ENCODE results near the gene DMP1.
A peak's percentile ranks its signal among the peaks of the same experiment; 100 is the strongest.

DMP1 gene, protein sequence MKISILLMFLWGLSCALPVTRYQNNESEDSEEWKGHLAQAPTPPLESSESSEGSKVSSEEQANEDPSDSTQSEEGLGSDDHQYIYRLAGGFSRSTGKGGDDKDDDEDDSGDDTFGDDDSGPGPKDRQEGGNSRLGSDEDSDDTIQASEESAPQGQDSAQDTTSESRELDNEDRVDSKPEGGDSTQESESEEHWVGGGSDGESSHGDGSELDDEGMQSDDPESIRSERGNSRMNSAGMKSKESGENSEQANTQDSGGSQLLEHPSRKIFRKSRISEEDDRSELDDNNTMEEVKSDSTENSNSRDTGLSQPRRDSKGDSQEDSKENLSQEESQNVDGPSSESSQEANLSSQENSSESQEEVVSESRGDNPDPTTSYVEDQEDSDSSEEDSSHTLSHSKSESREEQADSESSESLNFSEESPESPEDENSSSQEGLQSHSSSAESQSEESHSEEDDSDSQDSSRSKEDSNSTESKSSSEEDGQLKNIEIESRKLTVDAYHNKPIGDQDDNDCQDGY

DNA sequence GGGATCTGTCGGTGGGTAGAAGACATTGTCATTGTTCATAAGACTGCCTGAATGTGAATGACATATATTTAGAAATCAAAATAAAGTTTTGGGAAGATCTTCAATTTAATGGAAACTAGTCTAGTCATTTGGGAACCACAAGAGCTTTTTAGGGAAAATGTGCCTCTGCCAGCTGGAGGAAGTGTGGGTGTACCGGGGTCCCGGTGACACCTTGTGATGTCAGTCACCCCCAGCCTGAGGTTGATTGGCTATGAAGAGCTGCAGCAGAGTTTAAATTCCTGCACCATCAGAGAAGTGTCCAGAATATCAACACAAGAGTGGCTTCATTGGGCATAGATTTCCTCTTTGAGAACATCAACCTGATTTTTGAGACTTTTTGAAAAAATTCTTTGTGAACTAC is at the start of gene DMP1:
Gene DMP1 (plus strand): TSS at position 301 of the 400 bp plus-strand sequence. CDS start 6,213 bp downstream, outside the sequence.
- DNase-seq (ENCODE audit: low read depth in 2 of 2), result no peak

DNA sequence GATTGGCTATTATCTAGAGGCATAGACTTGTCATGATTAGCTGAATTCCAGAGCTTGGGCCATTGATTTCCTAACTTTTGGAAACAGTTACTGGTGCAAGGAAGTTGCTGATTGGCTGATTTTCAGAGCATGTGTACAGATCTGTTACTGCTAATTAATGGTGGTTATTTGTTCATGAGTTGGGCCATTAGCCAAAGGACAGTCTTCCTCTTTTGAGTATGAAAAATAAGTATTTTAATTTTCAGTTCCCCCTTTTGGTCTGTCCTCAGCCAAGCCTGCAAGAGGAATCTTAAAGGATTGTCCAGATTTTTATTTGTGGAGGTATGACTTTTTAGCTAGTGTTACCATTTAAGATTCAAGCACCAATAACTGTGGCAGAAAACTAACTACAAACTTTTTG is 48.7 kb upstream of the DMP1 start:
- DNase-seq (ENCODE audit: low read depth in 2 of 2), result no peak

DNA sequence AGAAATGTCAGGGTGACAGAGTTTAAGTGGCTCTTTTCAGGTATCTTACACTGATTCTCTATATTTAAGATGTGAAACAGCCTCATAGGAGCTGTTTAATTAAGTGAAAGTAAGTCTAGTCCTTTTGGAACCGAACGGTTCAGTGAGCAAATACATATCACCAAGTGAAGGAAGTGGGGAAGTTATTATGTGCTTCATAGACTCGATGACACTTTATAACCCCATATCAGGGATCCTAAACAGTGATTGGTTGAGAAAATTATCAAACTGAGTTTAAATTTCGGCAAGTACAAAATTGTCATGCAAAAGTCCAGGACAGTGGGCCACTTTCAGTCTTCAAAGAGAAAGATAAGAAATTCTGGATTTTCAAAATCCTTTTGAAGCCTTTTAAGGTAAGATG is 41.9 kb upstream of the DMP1 start, which contains the start of gene DSPP:
Gene DSPP (plus strand): TSS at position 301 of the 400 bp plus-strand sequence. CDS start 2,380 bp downstream, outside the sequence.
- no peak for DNase-seq (ENCODE audit: low read depth in 2 of 2)

DNA sequence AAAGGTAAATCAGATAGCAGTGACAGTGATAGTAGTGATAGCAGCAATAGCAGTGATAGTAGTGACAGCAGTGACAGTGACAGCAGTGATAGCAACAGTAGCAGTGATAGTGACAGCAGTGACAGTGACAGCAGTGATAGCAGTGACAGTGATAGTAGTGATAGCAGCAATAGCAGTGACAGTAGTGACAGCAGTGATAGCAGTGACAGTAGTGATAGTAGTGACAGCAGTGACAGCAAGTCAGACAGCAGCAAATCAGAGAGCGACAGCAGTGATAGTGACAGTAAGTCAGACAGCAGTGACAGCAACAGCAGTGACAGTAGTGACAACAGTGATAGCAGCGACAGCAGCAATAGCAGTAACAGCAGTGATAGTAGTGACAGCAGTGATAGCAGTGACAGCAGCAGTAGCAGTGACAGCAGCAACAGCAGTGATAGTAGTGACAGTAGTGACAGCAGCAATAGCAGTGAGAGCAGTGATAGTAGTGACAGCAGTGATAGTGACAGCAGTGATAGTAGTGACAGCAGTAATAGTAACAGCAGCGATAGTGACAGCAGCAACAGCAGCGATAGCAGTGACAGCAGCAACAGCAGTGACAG is 35.7 kb upstream of the DMP1 start:
- DNase-seq (ENCODE audit: low read depth in 2 of 2), result no peak

DNA sequence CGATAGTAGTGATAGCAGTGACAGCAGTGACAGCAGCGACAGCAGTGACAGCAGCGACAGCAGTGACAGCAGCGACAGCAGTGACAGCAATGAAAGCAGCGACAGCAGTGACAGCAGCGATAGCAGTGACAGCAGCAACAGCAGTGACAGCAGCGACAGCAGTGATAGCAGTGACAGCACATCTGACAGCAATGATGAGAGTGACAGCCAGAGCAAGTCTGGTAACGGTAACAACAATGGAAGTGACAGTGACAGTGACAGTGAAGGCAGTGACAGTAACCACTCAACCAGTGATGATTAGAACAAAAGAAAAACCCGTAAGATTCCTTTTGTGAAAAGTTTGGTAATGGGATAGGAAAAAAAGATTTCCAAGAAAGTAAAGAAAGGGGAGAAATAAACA is 33.8 kb upstream of the DMP1 start:
- DNase-seq (ENCODE audit: low read depth in 2 of 2), result no peak

DNA sequence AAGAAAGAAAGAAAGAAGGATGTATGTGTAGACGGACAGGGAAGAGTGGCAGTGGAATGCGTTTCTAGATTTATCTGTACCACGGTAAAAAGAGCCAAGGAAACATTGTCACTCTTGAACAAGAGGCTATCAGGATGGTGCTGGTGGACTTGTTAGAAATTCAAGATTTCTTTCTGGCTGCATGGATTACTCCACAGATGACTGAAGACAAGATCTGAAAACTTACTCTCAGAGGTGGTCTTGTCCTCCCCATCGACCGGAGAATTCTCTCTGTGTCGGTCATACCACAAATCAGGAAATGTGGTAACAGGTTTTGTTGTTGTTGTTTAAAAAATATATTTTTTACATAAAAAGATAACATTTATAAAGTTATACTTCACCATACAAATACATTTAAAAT is 30.0 kb upstream of the DMP1 start:
- no peak for DNase-seq (ENCODE audit: low read depth in 2 of 2)

DNA sequence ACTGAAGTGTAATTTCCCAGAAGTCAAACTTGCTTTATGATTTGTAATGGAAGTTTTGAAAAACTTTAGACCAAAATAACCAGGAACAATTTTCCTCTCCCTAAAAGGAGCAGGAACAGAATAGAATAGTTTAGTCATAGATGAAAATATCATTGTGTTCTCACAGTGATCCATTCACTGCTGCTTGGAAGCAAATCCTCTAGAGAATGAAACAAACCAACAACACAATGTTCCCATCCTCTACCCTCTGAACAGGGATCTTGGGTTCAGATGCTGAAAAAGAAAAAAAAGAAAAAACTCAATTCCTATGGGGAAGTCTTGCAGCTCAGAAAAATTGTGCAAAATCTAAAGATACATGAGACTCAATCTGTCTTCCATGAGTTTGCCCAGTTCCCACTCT is 29.6 kb upstream of the DMP1 start:
- DNase-seq (ENCODE audit: low read depth in 2 of 2), result no peak

DNA sequence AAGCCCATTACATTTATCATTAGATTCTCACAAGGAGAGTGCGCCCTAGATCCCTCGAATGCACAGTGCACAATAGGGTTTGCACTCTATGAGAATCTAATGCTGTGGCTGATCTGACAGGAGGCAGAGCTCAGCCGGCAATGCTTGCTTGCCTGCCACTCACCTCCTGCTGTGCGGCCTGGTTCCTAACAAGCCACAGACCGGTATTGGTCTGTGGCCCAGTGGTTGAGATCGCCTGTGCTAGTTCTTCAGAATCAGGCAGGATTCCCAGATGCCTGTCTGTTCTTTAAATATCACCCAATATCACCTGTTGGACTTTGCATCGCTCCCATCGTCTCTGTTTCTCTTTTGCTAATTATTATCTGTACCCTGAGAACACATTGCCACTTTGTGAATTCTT is 27.8 kb upstream of the DMP1 start:
- DNase-seq (ENCODE audit: low read depth in 2 of 2), result no peak

DNA sequence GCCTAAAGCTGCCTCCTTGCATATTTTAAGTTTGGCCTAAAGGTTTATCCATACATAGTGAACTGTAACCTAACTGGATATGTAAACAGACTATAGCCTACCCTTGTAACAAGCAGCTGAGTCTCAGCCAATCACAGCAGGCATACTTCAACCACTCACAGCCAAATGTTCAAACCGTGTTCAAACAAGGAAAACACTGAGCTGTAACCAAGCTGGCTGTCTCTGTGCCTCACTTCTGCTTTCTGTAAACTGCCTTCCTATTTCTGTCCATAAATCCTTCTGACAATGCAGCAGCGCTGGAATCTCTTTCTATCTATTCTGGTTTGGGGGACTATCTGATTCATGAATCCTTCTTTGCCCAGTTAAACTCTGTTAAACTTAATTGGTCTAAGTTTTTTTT is 25.4 kb upstream of the DMP1 start:
- no peak for DNase-seq (ENCODE audit: low read depth in 2 of 2)

DNA sequence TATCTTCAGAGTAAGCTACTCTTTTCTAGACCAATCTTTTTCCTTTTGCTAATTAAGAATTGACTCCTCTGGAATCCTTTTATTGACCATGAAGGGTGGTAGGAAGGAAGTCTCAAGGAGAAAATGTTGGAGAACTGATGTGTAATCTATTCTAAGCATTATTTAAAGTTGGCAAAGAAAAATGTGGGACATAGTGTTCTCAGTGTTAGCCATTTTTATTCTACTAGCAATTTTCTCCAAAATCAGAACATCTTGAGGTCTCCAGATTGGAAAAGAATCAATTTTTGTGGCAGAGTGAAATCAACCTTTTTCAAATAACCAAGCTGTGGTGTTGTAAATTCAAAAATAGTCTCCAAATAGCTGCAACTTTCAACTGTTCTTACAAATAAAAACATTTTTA is 18.4 kb upstream of the DMP1 start:
- DNase-seq (ENCODE audit: low read depth in 2 of 2), result no peak

DNA sequence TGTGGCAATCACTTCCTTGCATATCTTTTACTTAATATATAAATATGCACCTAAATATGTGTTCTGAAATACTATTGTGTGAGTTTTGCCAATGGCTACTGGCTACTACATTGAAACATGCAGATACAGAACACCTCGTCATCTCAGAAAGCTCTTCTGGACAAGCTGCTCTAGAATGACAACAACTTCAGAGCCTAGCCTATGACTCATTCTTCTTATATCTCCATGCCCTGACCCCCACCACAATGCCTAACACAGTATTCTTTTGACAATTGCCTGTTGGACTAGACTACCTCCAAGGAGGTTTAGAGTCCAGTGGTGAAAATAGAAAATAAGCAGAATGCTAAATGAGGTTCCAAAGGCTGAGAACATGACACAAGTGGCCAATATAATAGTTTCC is 17.6 kb upstream of the DMP1 start:
- no peak for DNase-seq (ENCODE audit: low read depth in 2 of 2)

DNA sequence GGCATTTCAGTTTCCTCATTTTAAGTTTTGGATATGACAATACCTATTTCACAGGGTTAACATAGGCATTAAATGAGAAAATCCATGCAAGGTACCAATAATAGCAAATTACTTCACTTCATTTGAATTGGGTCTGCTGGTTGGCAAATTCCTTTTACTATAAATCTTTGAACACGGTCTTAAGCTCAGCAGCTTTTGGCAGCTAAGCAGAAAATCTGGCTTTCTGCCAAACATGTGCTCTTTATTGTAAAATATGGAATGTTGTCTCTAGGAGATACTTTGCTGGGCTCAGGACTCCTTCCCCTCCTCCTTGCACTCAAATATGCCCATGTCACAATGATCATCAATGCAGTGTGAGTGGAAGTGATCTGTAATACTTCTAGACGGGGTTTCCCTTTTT is 16.8 kb upstream of the DMP1 start:
- DNase-seq (ENCODE audit: low read depth in 2 of 2), result no peak

DNA sequence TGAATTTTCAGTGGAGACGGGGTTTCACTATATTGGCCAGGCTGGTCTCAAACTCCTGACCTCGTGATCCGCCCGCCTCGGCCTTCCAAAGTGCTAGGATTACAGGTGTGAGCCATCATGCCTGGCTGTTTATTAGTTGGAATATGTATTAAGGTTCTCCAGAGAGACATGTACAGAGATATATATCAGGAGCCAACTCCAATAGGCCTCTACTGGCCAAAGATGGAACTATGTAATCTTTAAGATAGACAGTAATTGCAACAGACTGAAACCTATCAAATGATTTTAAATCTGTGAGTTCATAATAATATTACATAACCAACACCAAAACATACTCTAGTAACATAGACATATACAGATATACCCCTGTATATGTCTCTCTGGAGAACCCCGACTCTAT is 5.8 kb upstream of the DMP1 start:
- no peak for DNase-seq (ENCODE audit: low read depth in 2 of 2)

DNA sequence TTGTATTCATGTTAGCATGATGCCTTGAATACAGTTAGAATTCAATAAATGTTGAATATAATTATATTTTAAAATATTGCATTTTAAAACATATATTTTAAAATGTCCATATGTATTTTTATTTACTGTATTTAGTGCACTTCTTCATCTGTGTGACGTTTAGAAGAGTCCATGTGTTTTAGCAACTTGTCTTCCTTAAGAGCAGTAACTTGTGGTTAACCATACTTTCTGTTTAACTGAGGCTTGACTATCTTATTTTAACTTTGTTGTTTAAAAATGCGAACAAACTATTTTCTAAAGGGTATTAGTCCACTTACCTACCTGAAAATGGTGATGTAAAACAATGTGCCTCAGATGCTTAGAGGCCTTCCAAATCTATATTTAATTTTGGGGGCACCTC is 858 bp downstream of the DMP1 start:
- no peak for DNase-seq (ENCODE audit: low read depth in 2 of 2)

DNA sequence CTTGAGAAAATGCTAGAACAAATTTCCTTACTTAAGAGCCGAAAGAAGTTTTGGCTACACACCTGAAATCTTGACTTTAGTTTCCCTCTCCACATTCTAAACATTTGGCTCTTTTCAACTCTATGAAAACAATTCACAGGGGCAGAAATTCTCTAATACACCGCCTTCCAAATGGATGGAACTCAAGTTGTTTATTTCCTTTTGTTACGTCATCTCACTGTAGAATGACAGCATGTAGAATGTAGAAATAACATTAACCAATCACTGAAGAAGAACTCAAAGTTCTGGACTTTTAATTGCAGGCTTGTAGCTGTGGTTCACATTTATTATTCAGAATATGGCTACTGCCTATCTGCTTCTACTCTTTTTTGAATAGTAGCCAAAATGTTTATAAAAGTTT is 1.9 kb downstream of the DMP1 start:
- DNase-seq (ENCODE audit: low read depth in 2 of 2), result no peak

DNA sequence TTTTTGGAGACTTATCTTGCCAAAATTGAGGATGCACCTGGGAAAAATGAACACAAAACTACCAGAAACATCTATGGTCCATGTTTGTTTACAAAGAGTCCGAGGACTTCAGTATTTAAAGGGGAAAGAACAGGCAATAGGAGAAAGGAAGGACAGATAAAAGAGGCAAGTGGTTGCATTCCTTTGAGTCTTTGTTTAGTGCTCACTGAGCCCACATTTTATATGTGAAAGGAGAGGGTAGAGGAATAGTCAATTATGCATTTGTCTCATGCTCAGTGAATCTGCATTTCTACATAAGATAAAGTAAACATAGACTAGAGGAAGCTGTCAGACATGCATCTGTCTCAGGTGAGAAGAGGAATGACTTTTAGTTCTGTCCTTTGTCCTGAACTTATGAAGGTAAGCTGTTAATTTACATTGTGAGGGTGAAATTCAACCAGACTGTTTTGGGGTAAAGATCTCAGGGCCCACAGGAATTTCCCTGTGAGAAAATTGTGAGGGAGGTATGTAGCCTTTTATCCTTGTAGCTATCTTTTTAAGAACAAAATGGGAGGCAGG is 4.5 kb downstream of the DMP1 start:
- DNase-seq (ENCODE audit: low read depth in 2 of 2), result no peak

DNA sequence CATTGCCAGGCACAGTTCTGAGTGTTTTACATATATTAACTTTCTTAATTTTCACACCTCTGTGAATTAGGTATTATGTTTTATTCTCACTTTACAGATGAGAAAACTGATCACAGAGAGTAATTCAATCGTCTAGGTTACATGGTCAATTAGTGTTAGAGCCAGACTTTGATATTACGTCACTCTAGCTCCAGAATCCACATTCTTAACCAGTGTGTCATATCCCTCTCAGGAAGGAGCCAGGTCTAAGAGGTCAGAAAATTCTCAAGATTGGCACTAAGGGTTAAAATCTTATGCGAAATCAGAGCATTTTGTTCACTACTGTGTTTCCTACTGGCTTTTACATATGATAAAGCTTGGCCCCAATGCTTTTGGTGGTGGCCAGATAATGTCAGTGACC is 7.4 kb downstream of the DMP1 start:
- DNase-seq (ENCODE audit: low read depth in 2 of 2), result no peak

DNA sequence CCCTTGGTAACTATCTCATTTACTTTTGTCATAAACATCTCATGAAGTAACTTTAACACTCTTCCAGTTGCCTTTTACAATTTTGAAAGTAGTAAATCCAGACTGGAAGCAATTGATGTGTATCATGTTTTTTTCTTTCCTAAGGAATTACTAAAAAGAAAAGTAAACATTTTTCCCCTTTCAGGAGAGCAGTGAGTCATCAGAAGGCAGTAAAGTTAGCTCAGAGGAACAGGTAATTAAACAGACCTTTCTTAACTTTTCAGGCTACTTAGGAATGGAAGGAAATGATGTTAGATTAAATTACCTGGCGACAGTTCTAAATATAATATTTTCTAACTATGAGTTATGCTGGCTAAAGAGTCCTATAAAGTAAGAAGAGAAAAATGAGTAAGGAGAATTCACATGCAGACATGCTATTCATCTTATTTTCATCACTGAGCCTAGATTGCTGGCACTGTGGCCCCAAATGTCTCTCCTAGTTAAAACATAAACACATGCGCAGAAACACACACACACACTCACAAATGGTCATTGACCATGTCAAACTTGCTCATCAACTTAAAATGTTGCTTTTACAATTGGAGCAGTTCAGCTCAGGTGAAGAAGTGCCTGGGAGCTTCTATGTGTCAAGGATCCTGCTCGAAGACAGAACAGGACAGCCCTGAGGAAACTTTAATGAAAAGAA is 9.3 kb downstream of the DMP1 start:
- DNase-seq (ENCODE audit: low read depth in 2 of 2), result no peak

DNA sequence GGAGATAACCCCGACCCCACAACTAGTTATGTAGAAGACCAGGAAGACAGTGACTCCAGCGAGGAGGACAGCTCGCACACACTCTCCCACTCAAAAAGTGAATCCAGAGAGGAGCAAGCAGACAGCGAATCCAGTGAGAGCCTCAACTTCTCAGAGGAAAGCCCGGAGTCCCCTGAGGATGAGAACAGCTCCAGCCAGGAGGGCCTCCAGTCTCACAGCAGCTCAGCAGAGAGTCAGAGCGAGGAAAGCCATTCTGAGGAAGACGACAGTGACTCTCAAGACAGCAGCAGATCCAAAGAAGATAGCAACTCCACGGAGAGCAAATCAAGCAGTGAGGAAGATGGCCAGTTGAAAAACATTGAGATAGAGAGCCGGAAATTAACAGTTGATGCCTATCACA is 12.8 kb downstream of the DMP1 start:
- DNase-seq (ENCODE audit: low read depth in 2 of 2), result no peak

DNA sequence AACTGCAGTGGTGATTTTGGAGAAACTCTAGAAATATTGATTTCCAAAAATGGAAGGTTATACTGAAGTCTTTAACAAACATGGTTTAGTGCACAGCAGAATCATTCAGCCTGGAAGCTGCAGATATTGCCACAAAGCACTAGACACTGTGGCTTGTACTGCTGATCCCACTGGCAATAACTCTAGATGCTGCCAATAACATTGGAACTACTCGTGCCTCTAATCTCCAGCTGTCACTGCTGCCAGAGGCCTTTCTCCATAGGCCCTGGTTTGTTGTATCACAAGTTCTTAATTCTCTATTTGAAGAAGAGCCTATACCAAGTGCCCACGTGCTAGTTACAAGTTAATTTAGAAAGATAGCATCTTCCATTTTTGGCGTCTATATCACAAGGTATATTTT is 19.3 kb downstream of the DMP1 start:
- DNase-seq (ENCODE audit: low read depth in 2 of 2), result no peak

DNA sequence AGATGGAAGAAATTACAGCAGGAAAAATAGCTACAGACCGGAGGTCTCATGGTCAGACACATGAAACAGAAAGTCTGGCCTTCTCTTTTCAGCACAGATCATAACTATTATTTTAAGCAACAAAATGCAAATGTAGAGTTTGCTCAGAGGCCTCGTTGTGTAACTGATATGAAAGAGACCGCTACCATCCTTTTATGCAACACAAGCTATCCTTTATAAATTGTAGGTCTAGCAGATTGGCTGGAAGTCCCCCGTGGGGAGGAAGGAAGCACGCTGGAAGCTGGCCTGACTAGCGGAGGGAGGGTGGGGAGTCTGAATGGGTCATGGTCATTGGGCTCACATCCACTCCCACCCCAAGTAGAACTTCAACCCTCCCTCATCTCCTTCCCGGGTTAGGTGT is 27.7 kb downstream of the DMP1 start:
- no peak for DNase-seq (ENCODE audit: low read depth in 2 of 2)

DNA sequence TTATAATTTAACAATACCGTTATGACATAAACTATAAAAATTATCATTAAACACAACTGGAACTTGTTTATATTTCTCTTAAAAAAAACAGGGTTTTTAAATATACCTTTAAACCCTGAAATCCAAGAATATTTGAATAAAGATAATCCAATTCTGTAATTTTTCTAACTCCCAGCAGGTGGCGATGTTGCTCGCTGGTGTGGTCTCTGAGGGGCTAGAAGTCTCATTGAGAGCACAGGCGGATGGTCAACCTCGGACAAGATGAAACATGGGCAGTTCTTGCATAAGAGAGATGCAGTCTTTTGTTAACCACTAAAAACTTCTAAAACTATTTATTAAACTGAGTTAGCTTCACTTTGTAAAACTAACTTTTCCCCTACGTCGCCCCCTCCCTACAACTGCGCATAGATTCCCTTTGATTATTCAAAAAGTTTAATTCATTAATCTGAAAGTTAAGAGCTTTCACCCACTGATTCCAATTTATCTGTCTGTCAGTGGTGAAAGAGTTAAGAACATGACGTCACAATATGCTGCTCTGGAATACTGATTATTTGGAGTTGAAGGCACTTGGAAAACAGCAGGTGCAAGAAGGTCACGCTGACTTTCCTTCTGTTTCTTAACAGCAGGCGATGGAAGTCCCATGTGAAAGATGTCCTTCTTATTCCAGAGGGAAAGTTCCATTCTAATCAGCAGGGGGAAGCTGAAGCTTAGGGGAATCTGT is 29.5 kb downstream of the DMP1 start:
- DNase-seq (ENCODE audit: low read depth in 2 of 2), result peak; percentile 4 to 14

Data from stimulated activated CD4-positive, alpha-beta T cell treated with anti-CD3 and anti-CD28 coated beads, Interleukin-15, amount 100 ng/mL, for 48 hours (primary cell).